Gastrocnemius medialis (tissue), 4 donors: ENCODE results near the gene RPAP3.

ENCODE experiments used
- POLR2A ChIP-seq, 2 donors: fragments of 450-650 bp; IDR thresholded peaks; one replicate each; pipeline ENCODE4 v1.6.1; 2017; ENCODE audit warnings: antibody characterized with exemption in 2 of 2, mild to moderate bottlenecking in 2 of 2, moderate library complexity in 2 of 2
- TF ChIP-seq, protein P1 (sequence below), 5 experiments: fragments of 450-650 bp in 3 of 5; fragments of 200-600 bp in 2 of 5; sonication (generic) in 2 of 5; IDR thresholded peaks in 4 of 5; conservative IDR thresholded peaks in 1 of 5; 1 replicate in 4 of 5; 2 replicates in 1 of 5; pipeline ENCODE4 v1.5.1; 2016 to 2019; ENCODE audit warnings: antibody characterized with exemption in 5 of 5, mild to moderate bottlenecking in 3 of 5, moderate library complexity in 3 of 5

DNA sequence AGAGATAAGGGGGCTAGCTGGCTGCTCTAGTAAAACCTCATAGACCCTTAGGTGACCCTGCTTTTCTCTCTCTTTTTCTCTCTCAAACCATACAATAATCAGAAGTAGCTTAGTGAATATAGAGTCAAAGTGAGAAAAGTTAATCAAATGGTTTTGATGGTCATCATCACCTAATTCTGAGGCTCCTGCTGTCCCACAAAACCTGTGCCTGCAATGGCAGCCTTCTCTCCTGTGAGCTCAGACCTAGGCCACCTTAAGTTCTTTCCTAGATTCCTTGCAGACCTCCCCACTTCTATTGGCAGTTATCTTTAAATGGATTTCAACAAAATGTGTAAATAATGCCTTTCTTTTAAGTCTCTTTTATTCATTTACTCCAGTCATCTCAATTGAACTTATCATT lies 1.5 kb upstream of the RPAP3 start:
- TF ChIP-seq, protein P1, sequence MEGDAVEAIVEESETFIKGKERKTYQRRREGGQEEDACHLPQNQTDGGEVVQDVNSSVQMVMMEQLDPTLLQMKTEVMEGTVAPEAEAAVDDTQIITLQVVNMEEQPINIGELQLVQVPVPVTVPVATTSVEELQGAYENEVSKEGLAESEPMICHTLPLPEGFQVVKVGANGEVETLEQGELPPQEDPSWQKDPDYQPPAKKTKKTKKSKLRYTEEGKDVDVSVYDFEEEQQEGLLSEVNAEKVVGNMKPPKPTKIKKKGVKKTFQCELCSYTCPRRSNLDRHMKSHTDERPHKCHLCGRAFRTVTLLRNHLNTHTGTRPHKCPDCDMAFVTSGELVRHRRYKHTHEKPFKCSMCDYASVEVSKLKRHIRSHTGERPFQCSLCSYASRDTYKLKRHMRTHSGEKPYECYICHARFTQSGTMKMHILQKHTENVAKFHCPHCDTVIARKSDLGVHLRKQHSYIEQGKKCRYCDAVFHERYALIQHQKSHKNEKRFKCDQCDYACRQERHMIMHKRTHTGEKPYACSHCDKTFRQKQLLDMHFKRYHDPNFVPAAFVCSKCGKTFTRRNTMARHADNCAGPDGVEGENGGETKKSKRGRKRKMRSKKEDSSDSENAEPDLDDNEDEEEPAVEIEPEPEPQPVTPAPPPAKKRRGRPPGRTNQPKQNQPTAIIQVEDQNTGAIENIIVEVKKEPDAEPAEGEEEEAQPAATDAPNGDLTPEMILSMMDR (IDR thresholded peaks at IDR 0.05 in 4 of 5, conservative IDR thresholded peaks at IDR 0.05 in 1 of 5): no peak
- no peak for TF ChIP-seq POLR2A (IDR thresholded peaks at IDR 0.05)
